NCI-H2081 (cell line): ENCODE data around the gene TMEM26.

Experiments used
- DNase-seq, 2 experiments: peaks; one replicate each; lab custom pipeline; 2025; lab: John Stamatoyannopoulos, UW

TMEM26 gene

DNA sequence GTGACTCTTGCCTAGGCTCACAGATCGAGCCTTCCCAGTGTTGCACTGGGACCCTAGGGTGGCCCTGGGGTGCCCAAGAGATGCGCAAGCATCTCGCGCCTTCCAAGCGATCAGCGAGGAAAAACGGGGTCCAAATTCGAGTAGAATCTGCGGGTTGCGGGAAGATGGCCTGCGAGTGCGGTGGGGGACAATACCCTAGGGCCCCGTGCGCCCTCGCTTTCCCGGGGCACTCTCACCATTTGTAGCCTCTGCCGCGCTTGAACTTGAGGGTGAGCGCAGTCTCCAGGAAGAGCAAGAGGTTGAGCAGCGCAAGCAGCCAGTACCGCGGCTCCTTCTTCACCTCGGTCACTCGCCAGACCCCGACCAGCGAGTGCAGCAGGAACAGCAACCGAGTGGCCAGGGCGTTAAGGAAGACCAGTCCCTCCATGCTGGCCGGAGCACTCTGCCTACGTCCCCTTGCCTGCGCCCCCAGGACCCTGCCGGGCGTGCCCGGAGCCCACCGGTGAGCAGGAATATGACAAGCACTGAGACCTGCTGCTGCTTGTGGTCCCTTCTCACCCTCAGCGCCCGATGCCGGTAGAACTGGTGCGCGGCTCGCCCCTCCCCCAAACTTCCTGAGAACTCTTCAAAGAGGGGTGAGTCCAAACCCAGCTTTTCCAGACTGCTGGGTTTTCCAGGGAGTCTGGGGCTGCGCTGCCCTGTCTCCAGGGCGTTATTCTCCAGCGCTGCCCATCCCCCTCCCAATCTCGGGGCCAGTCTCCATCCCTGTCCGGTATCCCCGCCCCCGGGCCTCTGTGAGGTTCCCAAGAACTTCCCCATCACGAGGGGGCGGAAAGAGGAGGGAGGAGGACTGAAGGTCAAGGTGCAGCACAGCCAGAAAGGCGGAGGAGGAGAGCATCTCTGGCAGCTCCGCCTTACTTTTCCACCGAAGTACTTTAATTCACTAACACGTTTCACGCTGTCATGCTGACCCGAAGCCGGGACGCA lies at the start of gene TMEM26:
Gene TMEM26, minus strand, starts transcription at position 727 of the 987 bp plus-strand sequence. Its CDS starts 300 bp downstream, at position 427.
- no peak for DNase-seq

- no peak for DNase-seq
Measured at GRCh38 chr10:61500460-61500859, 47.3 kb upstream of the TMEM26 start.

- no peak for DNase-seq
Measured at GRCh38 chr10:61492364-61492995, 39.3 kb upstream of the TMEM26 start.

- DNase-seq: no peak
Measured at GRCh38 chr10:61487506-61487905, 34.3 kb upstream of the TMEM26 start.

DNA sequence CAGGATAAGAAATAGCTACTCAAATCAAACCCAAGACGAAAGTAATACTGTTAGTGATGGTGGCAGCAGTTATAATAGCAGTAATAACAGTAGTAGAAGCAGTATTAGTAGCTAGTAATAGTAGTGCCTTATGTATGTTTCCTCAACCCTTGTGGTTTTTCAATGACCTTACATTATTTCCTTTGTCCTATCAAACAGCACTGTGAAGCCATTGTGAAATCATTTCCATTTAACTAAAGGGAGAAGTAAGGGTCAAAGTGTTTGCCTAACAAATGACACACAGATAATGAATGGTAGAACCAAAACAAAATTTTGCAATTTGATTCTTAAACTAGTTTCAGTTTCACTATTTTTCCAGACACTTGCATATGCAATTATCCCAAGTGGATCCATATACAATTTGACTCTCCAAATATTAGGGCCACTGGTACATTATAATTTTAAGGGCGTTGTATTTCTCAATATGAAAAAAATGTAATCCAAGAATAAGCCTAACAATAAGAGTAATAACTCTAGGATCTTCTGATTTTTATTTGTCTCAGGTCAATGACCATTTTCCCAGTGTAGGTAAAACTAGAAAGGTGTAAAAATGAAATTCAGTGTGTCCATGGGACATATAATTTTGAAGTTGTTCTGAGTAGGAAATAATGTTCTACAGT lies 33.7 kb upstream of the TMEM26 start:
- DNase-seq: no peak

DNA sequence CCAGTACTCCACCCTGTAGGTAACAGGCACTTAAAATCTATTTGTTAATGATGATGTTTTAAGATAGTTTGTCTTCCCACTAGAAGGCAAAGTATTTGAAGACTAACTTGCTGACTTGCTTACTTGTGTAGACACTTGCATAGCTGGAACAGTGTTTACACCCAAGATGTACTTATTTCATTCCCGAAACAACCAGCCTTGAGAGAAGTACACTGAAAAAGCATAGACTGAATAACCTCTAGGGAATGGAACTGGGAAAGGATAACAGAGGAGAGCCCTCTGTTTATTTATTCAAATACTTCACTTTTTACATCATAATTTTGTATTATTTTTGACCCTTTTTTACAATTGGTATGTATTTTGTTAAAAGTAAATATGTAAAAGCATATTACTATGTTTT lies 33.1 kb upstream of the TMEM26 start:
- DNase-seq: no peak

DNA sequence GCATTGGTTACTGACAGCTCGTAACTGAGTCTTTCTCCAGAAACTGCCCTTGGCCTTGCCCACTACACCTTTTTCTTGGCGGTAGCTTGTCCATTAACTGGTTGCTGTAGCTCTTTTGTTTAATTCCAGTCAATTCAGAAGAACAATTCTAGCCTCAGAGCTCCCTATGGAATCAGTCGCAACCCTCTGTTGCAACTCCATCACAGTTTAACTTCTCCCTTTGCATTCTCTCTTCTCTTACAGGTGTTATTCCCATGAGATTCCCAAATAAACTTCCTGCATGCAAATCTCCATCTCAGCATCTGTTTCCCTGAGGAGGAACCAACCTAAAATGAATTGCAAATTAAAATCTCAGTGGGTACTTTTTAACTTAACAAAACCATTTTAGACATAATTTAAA lies 28.4 kb upstream of the TMEM26 start:
- DNase-seq: no peak

- DNase-seq: no peak
Measured at GRCh38 chr10:61480208-61480607, 27.0 kb upstream of the TMEM26 start.

- no peak for DNase-seq
Measured at GRCh38 chr10:61478621-61479312, 25.6 kb upstream of the TMEM26 start.

DNA sequence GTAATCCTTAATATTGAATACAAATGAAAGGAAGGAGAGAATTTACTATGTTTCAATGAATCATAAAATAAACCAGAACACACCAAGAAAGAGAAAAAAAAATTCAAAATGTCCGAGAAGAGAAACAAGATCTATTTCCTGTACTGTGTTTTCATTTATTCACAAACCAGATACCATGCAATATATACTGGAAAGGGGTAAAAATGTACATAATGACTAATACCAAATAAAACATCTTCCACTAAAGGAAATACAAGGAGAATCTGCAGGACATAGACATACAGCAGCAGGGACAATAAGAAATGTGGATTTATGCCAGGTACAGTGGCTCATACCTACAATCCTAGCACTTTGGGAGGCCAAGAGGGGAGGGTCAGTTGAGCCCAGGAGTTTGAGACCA lies 24.3 kb upstream of the TMEM26 start:
- DNase-seq: no peak

- no peak for DNase-seq
Measured at GRCh38 chr10:61476529-61476928, 23.3 kb upstream of the TMEM26 start.

DNA sequence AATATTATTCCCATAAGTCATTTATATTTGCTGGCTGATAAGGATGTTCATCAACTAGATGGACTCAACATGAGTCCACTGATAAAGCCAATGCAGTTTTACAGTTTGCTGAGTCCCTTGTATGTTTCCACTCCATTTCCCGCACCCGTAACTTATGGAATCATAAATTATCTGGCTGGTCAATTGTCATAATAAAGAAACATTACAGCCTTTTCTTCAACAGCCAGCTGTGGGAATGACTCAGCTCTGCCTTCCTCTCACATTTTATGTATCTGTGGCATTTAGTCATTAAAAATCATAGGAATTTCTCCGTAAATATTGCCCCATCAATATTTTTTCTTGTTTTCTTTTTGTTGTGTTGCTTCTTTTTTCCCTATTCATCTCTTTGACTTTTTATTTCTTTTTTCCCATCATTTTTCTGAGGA lies 22.3 kb upstream of the TMEM26 start:
- no peak for DNase-seq

GRCh38 chr10:61472090-61472674 lies 19.0 kb upstream of the TMEM26 start:
- DNase-seq: no peak

GRCh38 chr10:61471491-61471890 lies 18.3 kb upstream of the TMEM26 start:
- no peak for DNase-seq

DNA sequence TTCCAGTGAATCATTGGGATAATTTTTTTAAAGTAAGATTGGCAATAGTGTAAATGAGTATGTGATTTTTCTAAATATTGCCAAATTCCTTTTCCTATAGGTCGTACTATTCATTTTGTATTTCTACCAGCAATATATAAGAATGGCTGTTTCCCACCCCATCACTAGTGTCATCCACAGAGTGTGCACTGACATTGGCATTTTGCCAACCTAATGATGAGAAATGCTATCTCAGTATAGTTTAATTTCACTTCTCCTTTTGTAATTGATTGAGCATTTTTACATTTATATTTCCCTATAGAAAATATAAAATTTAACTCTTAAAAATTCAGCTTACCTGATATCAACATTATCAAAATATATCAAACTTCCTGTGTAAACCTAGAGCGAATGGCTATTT lies 17.6 kb upstream of the TMEM26 start:
- no peak for DNase-seq

DNA sequence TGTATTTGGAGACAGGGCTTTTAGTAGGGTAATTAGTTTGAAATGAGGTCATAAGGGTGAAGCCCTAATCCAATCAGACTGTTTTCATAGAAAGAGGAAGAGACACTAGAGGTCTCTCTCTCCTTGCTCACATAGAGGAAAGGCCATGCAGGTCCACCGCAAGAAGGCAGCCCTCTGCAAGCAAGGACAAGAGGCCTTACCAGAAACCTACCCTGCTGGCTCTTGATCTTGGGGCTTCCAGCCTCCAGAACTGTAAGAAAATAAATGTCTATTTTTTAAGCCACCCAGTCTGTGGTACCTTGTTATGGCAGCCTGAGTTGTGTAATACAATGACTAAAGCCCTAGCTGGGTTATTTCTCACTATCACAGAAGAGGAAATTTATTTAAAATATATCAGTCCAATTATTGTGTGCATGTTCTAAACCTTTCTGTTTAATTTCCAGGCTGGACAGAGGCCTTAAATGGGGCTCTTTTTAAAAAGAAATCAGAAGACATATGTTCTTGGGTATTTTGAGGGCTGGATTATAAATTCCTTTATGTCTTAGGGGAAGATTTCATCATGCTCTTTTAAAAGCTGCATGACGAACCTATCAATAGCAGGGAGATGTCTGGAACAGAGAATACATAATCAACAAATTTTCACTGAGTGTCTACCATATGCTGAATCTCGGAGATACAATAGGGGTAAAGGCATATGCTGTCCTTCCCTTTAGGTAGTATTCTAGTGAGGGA lies 12.9 kb upstream of the TMEM26 start:
- DNase-seq: no peak

GRCh38 chr10:61465171-61465496 lies 12.0 kb upstream of the TMEM26 start:
- DNase-seq: no peak

GRCh38 chr10:61464461-61465170 lies 11.4 kb upstream of the TMEM26 start:
- DNase-seq: no peak

DNA sequence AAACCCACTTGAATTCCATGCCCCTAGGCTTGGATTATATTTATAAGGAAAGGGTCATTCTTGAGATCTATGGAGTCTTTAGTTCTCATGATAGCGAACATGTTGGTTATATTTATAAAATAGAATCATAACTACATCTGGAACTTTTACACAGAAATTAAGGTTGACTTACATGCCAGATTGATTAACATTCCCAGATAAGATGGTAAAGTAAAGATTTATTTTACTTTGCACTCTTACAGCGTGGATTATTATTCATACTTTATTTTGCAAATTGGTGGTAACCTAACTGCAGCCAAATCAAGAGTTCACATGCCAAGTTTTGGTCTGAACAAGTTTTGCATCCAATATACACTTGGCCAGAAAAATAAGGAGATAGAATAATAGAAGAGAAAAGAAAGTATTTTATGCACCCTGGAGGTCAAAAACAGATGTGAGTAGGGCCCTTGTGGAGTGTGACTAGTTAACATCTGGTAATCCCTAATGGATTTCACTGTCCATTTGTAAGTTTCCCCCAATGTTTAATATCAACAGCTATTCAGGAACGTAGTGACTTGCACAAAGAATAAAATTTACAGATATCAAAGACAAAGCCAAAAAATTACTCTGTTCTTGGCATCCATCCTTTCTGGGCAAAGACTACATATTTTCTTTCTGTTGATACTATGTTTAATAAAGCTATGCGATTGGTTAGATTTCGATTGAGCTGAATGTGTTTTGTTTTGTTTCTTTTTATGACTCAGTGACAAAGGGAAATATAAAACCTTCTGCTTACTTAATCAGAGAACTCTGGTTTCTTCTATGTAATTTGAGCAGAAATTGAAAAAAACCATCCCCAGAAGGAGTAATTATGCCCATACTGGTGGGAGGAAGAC lies 10.1 kb upstream of the TMEM26 start:
- DNase-seq: no peak

DNA sequence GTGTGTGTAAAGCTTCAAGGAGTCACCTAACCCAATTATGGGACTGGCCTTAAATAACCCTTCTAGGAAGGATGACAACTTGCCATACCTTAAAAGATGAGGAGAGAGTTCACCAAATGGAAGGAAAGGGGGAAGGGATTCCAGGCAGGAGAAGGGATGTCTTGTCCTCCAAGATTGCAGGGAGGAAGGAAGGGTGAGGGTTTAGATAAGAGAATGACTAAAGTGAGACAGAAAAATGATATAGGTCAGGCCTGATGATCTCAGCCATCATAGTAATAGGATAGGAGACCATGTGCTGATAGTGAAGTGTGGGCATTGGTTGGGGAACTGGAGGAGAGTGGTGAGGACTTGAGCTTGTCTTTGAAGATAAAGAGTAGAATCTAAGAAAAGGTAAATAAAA lies 7.7 kb upstream of the TMEM26 start:
- no peak for DNase-seq
